Hepatocyte (in vitro differentiated cells): ENCODE results near the gene TRIM69.

Experiments used
- CTCF ChIP-seq: fragments of 200-600 bp; sonication (generic); IDR thresholded peaks from 2 replicates; pipeline ENCODE4 v1.5.1; 2016; ENCODE audit warnings: antibody characterized with exemption, mild to moderate bottlenecking; ENCODE audit not compliant: poor library complexity
- EZH2 ChIP-seq: fragments of 200-600 bp; sonication (generic); IDR thresholded peaks from 2 replicates; pipeline ENCODE4 v1.6.1; 2016; ENCODE audit warnings: antibody characterized with exemption, mild to moderate bottlenecking, borderline replicate concordance
- EZH2phosphoT487 ChIP-seq: fragments of 200-600 bp; sonication (generic); IDR thresholded peaks from one replicate; pipeline ENCODE4 v1.6.1; 2018; ENCODE audit warnings: antibody characterized with exemption, mild to moderate bottlenecking, low read depth, moderate library complexity; ENCODE audit not compliant: unreplicated experiment, severe bottlenecking

GRCh38 chr15:44715797-44716334 is 20.5 kb upstream of the TRIM69 start:
- no peak for TF ChIP-seq CTCF
- TF ChIP-seq EZH2 = no peak
- no peak for TF ChIP-seq EZH2phosphoT487
